ENCODE data around the gene BTBD1.

Gene BTBD1

GRCh38 chr15:83018436-83018835, 48.6 kb downstream of the BTBD1 start:
- no peak for DNase-seq (ENCODE audit: low read depth)
- H3K4me3 ChIP-seq (ENCODE audit: low read length) = no peak overlapping the region
- TF ChIP-seq CTCF (conservative IDR thresholded peaks at IDR 0.05; ENCODE audit: low read depth, low read length) = no peak

- TF ChIP-seq CTCF (conservative IDR thresholded peaks at IDR 0.05; ENCODE audit: low read depth, low read length) = no peak
- no peak for DNase-seq (ENCODE audit: low read depth)
Observed at GRCh38 chr15:83016906-83017305, 50.1 kb downstream of the BTBD1 start.

GRCh38 chr15:83015361-83015760, 51.7 kb downstream of the BTBD1 start:
- DNase-seq (ENCODE audit: low read depth) = no peak
- no peak for TF ChIP-seq CTCF (conservative IDR thresholded peaks at IDR 0.05; ENCODE audit: low read depth, low read length)
- no peak overlapping the region for H3K4me3 ChIP-seq (ENCODE audit: low read length)

More at GRCh38 chr15:83016906-83017305, 50.1 kb downstream of the BTBD1 start:
- H3K4me3 ChIP-seq (ENCODE audit: low read length) = no peak overlapping the region

GRCh38 chr15:83014205-83014653, 52.8 kb downstream of the BTBD1 start:
- no peak overlapping the region for H3K4me3 ChIP-seq (ENCODE audit: low read length)
- no peak for DNase-seq (ENCODE audit: low read depth)
- TF ChIP-seq CTCF (conservative IDR thresholded peaks at IDR 0.05; ENCODE audit: low read depth, low read length) = no peak

GRCh38 chr15:83012636-83013035, 54.4 kb downstream of the BTBD1 start:
- TF ChIP-seq CTCF (conservative IDR thresholded peaks at IDR 0.05; ENCODE audit: low read depth, low read length) = no peak
- no peak overlapping the region for H3K4me3 ChIP-seq (ENCODE audit: low read length)
- no peak for DNase-seq (ENCODE audit: low read depth)

- TF ChIP-seq CTCF (conservative IDR thresholded peaks at IDR 0.05; ENCODE audit: low read depth, low read length) = no peak
- peak overlapping the region; percentile 98 for H3K4me3 ChIP-seq (ENCODE audit: low read length)
- no peak for DNase-seq (ENCODE audit: low read depth)
Observed at GRCh38 chr15:83012076-83012426, 55.0 kb downstream of the BTBD1 start.

- DNase-seq (ENCODE audit: low read depth) = peak; percentile 72
- peak; percentile 67 for TF ChIP-seq CTCF (conservative IDR thresholded peaks at IDR 0.05; ENCODE audit: low read depth, low read length)
- peak within 1 kb of the TSS; percentile 98 for H3K4me3 ChIP-seq (ENCODE audit: low read length)
Observed at GRCh38 chr15:83011271-83012075, 55.6 kb downstream of the BTBD1 start, which contains the start of gene C15orf40. C15orf40 (minus strand) TSS chr15:83011639; CDS start chr15:83011607, 32 bp downstream.
